Transverse colon (tissue), 4 donors: ENCODE data around the gene SP100.

Source experiments
- CTCF ChIP-seq, 5 experiments: fragments of 200-600 bp in 3 of 5; fragments of 450-650 bp in 2 of 5; sonication (generic) in 3 of 5; IDR thresholded peaks; 1 replicate in 2 of 5; 2 replicates in 3 of 5; pipeline ENCODE4 v1.5.1; 2016 to 2017; ENCODE audit warnings: antibody characterized with exemption in 5 of 5, inconsistent platforms in 3 of 5, mild to moderate bottlenecking in 2 of 5, moderate library complexity in 1 of 5
- EP300 ChIP-seq: sonication (generic); formaldehyde crosslinking; IDR thresholded peaks from one replicate; pipeline ENCODE4 v1.6.1; 2017; ENCODE audit warnings: antibody characterized with exemption, low read depth
- POLR2A ChIP-seq: fragments of 450-650 bp; IDR thresholded peaks from one replicate; pipeline ENCODE4 v1.6.1; 2016; ENCODE audit warnings: antibody characterized with exemption, mild to moderate bottlenecking, moderate library complexity
- POLR2AphosphoS5 ChIP-seq, 3 donors: sonication (generic); formaldehyde crosslinking; IDR thresholded peaks; one replicate each; pipeline ENCODE4 v1.6.1; 2016; ENCODE audit warnings: antibody characterized with exemption in 3 of 3

GRCh38 chr2:230557065-230557464 lies 141.1 kb downstream of the SP100 start:
- TF ChIP-seq POLR2A: no peak
- TF ChIP-seq CTCF (IDR thresholded peaks at IDR 0.05): no peak
- no peak for TF ChIP-seq EP300
- TF ChIP-seq POLR2AphosphoS5 (IDR thresholded peaks at IDR 0.05): no peak
